Gastrocnemius medialis (tissue), 4 donors: Measurements from ENCODE around the gene NPB. TPM values are rescaled to one million over a fixed set of nuclear protein-coding genes. Genes with fewer than 3 reads are reported as not detected.
A peak's percentile ranks its signal among the peaks of the same experiment; 100 is the strongest.

Experiments
- ATAC-seq, 2 donors: fragments of 150-250 bp; one replicate each; pipeline ENCODE4 v1.9.1; 2016
- DNase-seq, 2 donors: peaks; one replicate each; pipeline ENCODE4 v3.0.0-alpha.2; 2019
- H3K27ac ChIP-seq, 4 donors: fragments of 200-600 bp; sonication (generic); 1 replicate in 1 of 4; 2 replicates in 3 of 4; pipeline ENCODE4 v1.5.1; 2016 to 2018; ENCODE audit warnings: mild to moderate bottlenecking in 2 of 4, moderate library complexity in 1 of 4
- H3K27me3 ChIP-seq, 3 donors: fragments of 200-600 bp; sonication (generic) in 2 of 3; 1 replicate in 1 of 3; 2 replicates in 2 of 3; pipeline versions ENCODE4 v1.5.1 to v1.6.0; 2016 to 2019; ENCODE audit warnings: mild to moderate bottlenecking in 1 of 3, moderate library complexity in 1 of 3
- H3K36me3 ChIP-seq, 2 donors: fragments of 200-600 bp; sonication (generic) in 1 of 2; one replicate each; pipeline ENCODE4 v1.5.1; 2017 to 2018
- H3K4me1 ChIP-seq, 2 donors: fragments of 200-600 bp; sonication (generic) in 1 of 2; one replicate each; pipeline ENCODE4 v1.5.1; 2016 to 2017; ENCODE audit warnings: mild to moderate bottlenecking in 2 of 2
- H3K4me3 ChIP-seq, 4 donors: fragments of 200-600 bp; sonication (generic) in 3 of 4; 1 replicate in 1 of 4; 2 replicates in 3 of 4; pipeline ENCODE4 v1.5.1; 2016 to 2019; ENCODE audit warnings: mild to moderate bottlenecking in 2 of 4
- H3K9me3 ChIP-seq, 3 donors: fragments of 200-600 bp; sonication (generic) in 2 of 3; 1 replicate in 1 of 3; 2 replicates in 2 of 3; pipeline ENCODE4 v1.5.1; 2016 to 2019
- CTCF ChIP-seq, 5 experiments: fragments of 450-650 bp in 3 of 5; fragments of 200-600 bp in 2 of 5; sonication (generic) in 2 of 5; IDR thresholded peaks in 4 of 5; conservative IDR thresholded peaks in 1 of 5; 1 replicate in 4 of 5; 2 replicates in 1 of 5; pipeline ENCODE4 v1.5.1; 2016 to 2019; ENCODE audit warnings: antibody characterized with exemption in 5 of 5, mild to moderate bottlenecking in 3 of 5, moderate library complexity in 3 of 5
- POLR2A ChIP-seq, 2 donors: fragments of 450-650 bp; IDR thresholded peaks; one replicate each; pipeline ENCODE4 v1.6.1; 2017; ENCODE audit warnings: antibody characterized with exemption in 2 of 2, mild to moderate bottlenecking in 2 of 2, moderate library complexity in 2 of 2
- in situ Hi-C, 4 donors: fragments of 200-750 bp; cut with MboI; loops; one replicate each; pipeline versions ENCODE4 v1.15.0 to v1.8.0; 2017; ENCODE audit warnings: low sequenced_read_pairs in 4 of 4
- intact Hi-C: fragments of 100-400 bp; cut with DNase I; formaldehyde crosslinking; loops from one replicate; pipeline ENCODE4 v1.15.1; 2023; ENCODE audit warnings: low total_unique reads
- total RNA-seq, 4 donors: library from RNA; depleted of rRNA; stranded (reverse); fragments of >200 nt; gene quantifications; one replicate each; pipeline versions ENCODE4 v1.1.0 to v1.2.3, GENCODE V29; 2016

NPB gene
- total RNA-seq, 4 donors from 2014 or later = 0.46 to 1.4 (median 1.1) TPM; not detected in 1

- peaks cover 0 to 21% of the 10 kb centered on the region in 2 donors for H3K36me3 ChIP-seq
- H3K4me1 ChIP-seq = peaks cover 35 to 37% of the 10 kb centered on the region in 2 donors
- ATAC-seq (peak; percentile 83 to 88), DNase-seq (peak; percentile 92 to 94)
- TF ChIP-seq CTCF (IDR thresholded peaks at IDR 0.05 in 4 of 5, conservative IDR thresholded peaks at IDR 0.05 in 1 of 5) (peak in 3 of 5 experiments; percentile 29 to 66 (median 48)), POLR2A (IDR thresholded peaks at IDR 0.05) (peak; percentile 95 to 97)
- in situ Hi-C loops (no loop called here), intact Hi-C loops (loop anchor here (1.0 to 5.0 kb wide), 3 partner anchors 15 to 106 kb away; partner anchors contain the start of gene ASPSCR1)
- no peaks in the 10 kb centered on the region for H3K9me3 ChIP-seq
- peak overlapping the region; percentile 96 to 99 (median 98) for H3K27ac ChIP-seq
- H3K4me3 ChIP-seq = peak overlapping the region; percentile 78 to 100 (median 90)
- H3K27me3 ChIP-seq = no peaks in the 10 kb centered on the region
These were observed 30.4 kb upstream of the NPB start for GRCh38 chr17:81871387-81872230.

- in situ Hi-C loops = no loop called here
- intact Hi-C loops = no loop called here
- no peak for DNase-seq
These were observed 24.5 kb upstream of the NPB start for GRCh38 chr17:81877569-81877968.

GRCh38 chr17:81878294-81878693 is 23.7 kb upstream of the NPB start:
- intact Hi-C loops (no loop called here), in situ Hi-C loops (no loop called here)
- no peak overlapping the region for H3K27ac ChIP-seq
- no peaks in the 10 kb centered on the region for H3K4me1 ChIP-seq
- no peak for DNase-seq
- no peak for ATAC-seq
- H3K9me3 ChIP-seq = no peaks in the 10 kb centered on the region
- H3K4me3 ChIP-seq = no peak overlapping the region
- peaks cover 0 to 42% of the 10 kb centered on the region in 2 donors for H3K36me3 ChIP-seq
- H3K27me3 ChIP-seq = no peaks in the 10 kb centered on the region
- TF ChIP-seq POLR2A (IDR thresholded peaks at IDR 0.05) = no peak
- no peak for TF ChIP-seq CTCF (IDR thresholded peaks at IDR 0.05 in 4 of 5, conservative IDR thresholded peaks at IDR 0.05 in 1 of 5)

More at GRCh38 chr17:81877569-81877968, 24.5 kb upstream of the NPB start:
- peaks cover 0 to 38% of the 10 kb centered on the region in 2 donors for H3K36me3 ChIP-seq
- no peaks in the 10 kb centered on the region for H3K27me3 ChIP-seq
- ATAC-seq = no peak
- no peak overlapping the region for H3K27ac ChIP-seq
- TF ChIP-seq CTCF (IDR thresholded peaks at IDR 0.05 in 4 of 5, conservative IDR thresholded peaks at IDR 0.05 in 1 of 5) (no peak), POLR2A (IDR thresholded peaks at IDR 0.05) (no peak)
- H3K9me3 ChIP-seq = no peaks in the 10 kb centered on the region
- H3K4me1 ChIP-seq = peaks cover under 1 to 4% of the 10 kb centered on the region in 2 donors
- H3K4me3 ChIP-seq = no peak overlapping the region

DNA sequence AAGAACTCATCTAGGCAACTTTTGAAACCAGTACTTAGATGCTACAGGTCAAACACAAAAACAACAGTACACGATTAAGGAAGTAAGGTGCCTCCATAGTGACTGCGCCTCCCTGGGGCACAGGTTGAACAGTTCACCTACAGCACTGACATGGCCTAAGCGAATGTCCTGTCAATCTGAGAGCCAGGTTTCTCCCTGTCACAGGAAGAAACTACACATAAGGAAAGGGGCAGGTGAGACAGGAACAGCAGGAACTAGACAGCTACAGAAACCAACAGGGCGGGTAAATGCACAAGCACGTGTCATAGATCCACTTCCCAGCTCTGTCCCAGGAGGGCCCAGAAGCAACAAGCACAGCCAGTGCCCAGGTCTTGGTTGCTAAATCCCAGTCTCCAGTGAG is 22.9 kb upstream of the NPB start:
- H3K36me3 ChIP-seq = peaks cover 0 to 42% of the 10 kb centered on the region in 2 donors
- DNase-seq = no peak
- H3K9me3 ChIP-seq = no peaks in the 10 kb centered on the region
- H3K4me3 ChIP-seq = no peak overlapping the region
- no peaks in the 10 kb centered on the region for H3K27me3 ChIP-seq
- TF ChIP-seq POLR2A (IDR thresholded peaks at IDR 0.05) = no peak
- TF ChIP-seq CTCF (IDR thresholded peaks at IDR 0.05 in 4 of 5, conservative IDR thresholded peaks at IDR 0.05 in 1 of 5) = no peak
- in situ Hi-C loops (no loop called here), intact Hi-C loops (no loop called here)
- H3K4me1 ChIP-seq = no peaks in the 10 kb centered on the region
- no peak overlapping the region for H3K27ac ChIP-seq
- ATAC-seq = no peak
